HepG2 (cell line): ENCODE data around the gene FBXO48. TPM values are rescaled to one million over a fixed set of nuclear protein-coding genes. Genes with fewer than 3 reads are reported as not detected.
A peak's percentile ranks its signal among the peaks of the same experiment; 100 is the strongest.

Experiments used
- ARHGAP35 ChIP-seq: sonication (generic); formaldehyde crosslinking; IDR thresholded peaks from 2 replicates; pipeline ENCODE4 v1.9.0; 2022; ENCODE audit warnings: mild to moderate bottlenecking, inconsistent platforms, moderate library complexity, missing genetic modification reagents, borderline replicate concordance
- HINFP ChIP-seq: sonication (generic); formaldehyde crosslinking; IDR thresholded peaks from 2 replicates; pipeline ENCODE4 v1.4.0; 2020; ENCODE audit warnings: low read depth, mild to moderate bottlenecking, missing genetic modification reagents
- HMG20B ChIP-seq: conservative IDR thresholded peaks from 2 replicates; pipeline ENCODE4 v1.6.1; 2016; ENCODE audit warnings: missing genetic modification reagents, missing compliant biosample characterization
- POLR2AphosphoS2 ChIP-seq: IDR thresholded peaks from 2 replicates; pipeline ENCODE4 v1.6.1; 2011; ENCODE audit warnings: low read depth, low read length, improper control_type of control experiment
- SAP130 ChIP-seq: IDR thresholded peaks from 2 replicates; pipeline ENCODE4 v1.6.1; 2016; ENCODE audit warnings: low read depth
- SP140L ChIP-seq: sonication (generic); formaldehyde crosslinking; IDR thresholded peaks from 2 replicates; pipeline ENCODE4 v1.4.0; 2020; ENCODE audit warnings: missing genetic modification reagents, borderline replicate concordance
- TCF12 ChIP-seq, 2 experiments: fragments of 450-650 bp in 1 of 2; sonication (generic) in 1 of 2; formaldehyde crosslinking in 1 of 2; IDR thresholded peaks; 2 replicates each; pipeline versions ENCODE4 v1.6.1 to v1.8.0; 2017 to 2022; ENCODE audit warnings: antibody characterized with exemption in 1 of 2, mild to moderate bottlenecking in 1 of 2, missing genetic modification reagents in 1 of 2, moderate library complexity in 1 of 2
- TRAFD1 ChIP-seq: sonication (generic); formaldehyde crosslinking; IDR thresholded peaks from 2 replicates; pipeline ENCODE4 v1.5.1; 2020; ENCODE audit warnings: missing genetic modification reagents, mild to moderate bottlenecking, borderline replicate concordance
- ZIK1 ChIP-seq: sonication (generic); formaldehyde crosslinking; IDR thresholded peaks from 2 replicates; pipeline ENCODE4 v1.5.0; 2020; ENCODE audit warnings: mild to moderate bottlenecking, low read depth, missing genetic modification reagents, borderline replicate concordance
- ZKSCAN8 ChIP-seq: IDR thresholded peaks from 2 replicates; pipeline ENCODE4 v1.6.1; 2016; ENCODE audit warnings: borderline replicate concordance, missing genetic modification reagents, missing compliant biosample characterization
- ZNF142 ChIP-seq: sonication (generic); formaldehyde crosslinking; IDR thresholded peaks from 2 replicates; pipeline ENCODE4 v1.4.0; 2020; ENCODE audit warnings: missing genetic modification reagents
- ZNF350 ChIP-seq: sonication (generic); formaldehyde crosslinking; IDR thresholded peaks from 2 replicates; pipeline ENCODE4 v1.4.0; 2020; ENCODE audit warnings: mild to moderate bottlenecking, low read depth, missing genetic modification reagents, borderline replicate concordance
- ZNF839 ChIP-seq: sonication (generic); formaldehyde crosslinking; IDR thresholded peaks from 2 replicates; pipeline ENCODE4 v1.4.0; 2020; ENCODE audit warnings: missing genetic modification reagents, mild to moderate bottlenecking, borderline replicate concordance
- ZNF879 ChIP-seq: sonication (generic); formaldehyde crosslinking; IDR thresholded peaks from 2 replicates; pipeline ENCODE4 v1.8.1; 2023; ENCODE audit warnings: missing genetic modification reagents
- polyA plus RNA-seq, 8 experiments: library from polyadenylated mRNA; depleted of rRNA in 3 of 8; stranded (reverse) in 7 of 8; unstranded in 1 of 8; fragments of >200 nt; fragmentation: Illumina TruSeq in 4 of 8; extraction: Trizol in 4 of 8; gene quantifications; 2 replicates each; pipeline versions ENCODE4 v1.2.1 to v1.2.3, GENCODE V29; 2011 to 2016; ENCODE audit warnings: low read depth in 4 of 8, missing spikeins in 1 of 8, mixed read lengths in 1 of 8; ENCODE audit not compliant: insufficient read depth in 1 of 8
- total RNA-seq, 5 experiments: library from RNA; depleted of rRNA; stranded (reverse); fragments of >200 nt; fragmentation: Illumina TruSeq; extraction: Trizol; gene quantifications; 2 replicates each; pipeline ENCODE4 v1.2.3, GENCODE V29; 2016; ENCODE audit warnings: low read depth in 1 of 5
- TF ChIP-seq, protein P1 (sequence below): sonication (generic); formaldehyde crosslinking; IDR thresholded peaks from 2 replicates; pipeline ENCODE4 v1.4.0; 2020; ENCODE audit warnings: missing genetic modification reagents, borderline replicate concordance

FBXO48 gene
- total and polyA plus RNA-seq, 2 of the 13 experiments (the other 11 are each of a cell fraction or from before 2014, with no cell fraction given) = 0.42 to 1.1 TPM

- no peak; the same call in 1 of the 2 replicates for TF ChIP-seq HINFP (CRISPR knock-in tag)
- no peak; the same call in 1 of the 2 replicates for TF ChIP-seq ZNF879 (CRISPR knock-in tag)
- peak; percentile 50; the same call in 1 of the 2 replicates for TF ChIP-seq ARHGAP35
- no peak for TF ChIP-seq TCF12 (IDR thresholded peaks at IDR 0.05)
- TF ChIP-seq TCF12 (CRISPR knock-in tag; IDR thresholded peaks at IDR 0.05) = peak; percentile 93; the same call in 1 of the 2 replicates
- TF ChIP-seq, protein P1, sequence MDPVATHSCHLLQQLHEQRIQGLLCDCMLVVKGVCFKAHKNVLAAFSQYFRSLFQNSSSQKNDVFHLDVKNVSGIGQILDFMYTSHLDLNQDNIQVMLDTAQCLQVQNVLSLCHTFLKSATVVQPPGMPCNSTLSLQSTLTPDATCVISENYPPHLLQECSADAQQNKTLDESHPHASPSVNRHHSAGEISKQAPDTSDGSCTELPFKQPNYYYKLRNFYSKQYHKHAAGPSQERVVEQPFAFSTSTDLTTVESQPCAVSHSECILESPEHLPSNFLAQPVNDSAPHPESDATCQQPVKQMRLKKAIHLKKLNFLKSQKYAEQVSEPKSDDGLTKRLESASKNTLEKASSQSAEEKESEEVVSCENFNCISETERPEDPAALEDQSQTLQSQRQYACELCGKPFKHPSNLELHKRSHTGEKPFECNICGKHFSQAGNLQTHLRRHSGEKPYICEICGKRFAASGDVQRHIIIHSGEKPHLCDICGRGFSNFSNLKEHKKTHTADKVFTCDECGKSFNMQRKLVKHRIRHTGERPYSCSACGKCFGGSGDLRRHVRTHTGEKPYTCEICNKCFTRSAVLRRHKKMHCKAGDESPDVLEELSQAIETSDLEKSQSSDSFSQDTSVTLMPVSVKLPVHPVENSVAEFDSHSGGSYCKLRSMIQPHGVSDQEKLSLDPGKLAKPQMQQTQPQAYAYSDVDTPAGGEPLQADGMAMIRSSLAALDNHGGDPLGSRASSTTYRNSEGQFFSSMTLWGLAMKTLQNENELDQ (CRISPR knock-in tag) = 0 out of 2 replicates have a peak, but pooled peaks have one; percentile 29
- TF ChIP-seq HMG20B (CRISPR knock-in tag) = peak; percentile 58; the same call in 1 of the 2 replicates
- TF ChIP-seq ZIK1 (CRISPR knock-in tag) = no peak
- TF ChIP-seq ZKSCAN8 (CRISPR knock-in tag) = peak; percentile 35; the same call in 1 of the 2 replicates
- peak; percentile 93; the same call in 1 of the 2 replicates for TF ChIP-seq ZNF350 (CRISPR knock-in tag)
- no peak for TF ChIP-seq SP140L (CRISPR knock-in tag)
- peak; percentile 89 for TF ChIP-seq SAP130 (CRISPR knock-in tag)
- TF ChIP-seq TRAFD1 = no peak
- peak; percentile 4; the same call in 1 of the 2 replicates for TF ChIP-seq ZNF839
- TF ChIP-seq POLR2AphosphoS2 = no peak
- TF ChIP-seq ZNF142 = peak; percentile 68; the same call in 1 of the 2 replicates
Observed at GRCh38 chr2:68467077-68467960, at the start of gene FBXO48, which contains the start of gene APLF (continued).
